ENCODE results near the gene MMADHC. TPM values are rescaled to one million over a fixed set of nuclear protein-coding genes. Genes with fewer than 3 reads are reported as not detected.

MMADHC gene
- total and polyA plus RNA-seq, 2 donors (not counting 1 experiment from before 2014, with no cell fraction given): 26.8 to 55.9 TPM

DNA sequence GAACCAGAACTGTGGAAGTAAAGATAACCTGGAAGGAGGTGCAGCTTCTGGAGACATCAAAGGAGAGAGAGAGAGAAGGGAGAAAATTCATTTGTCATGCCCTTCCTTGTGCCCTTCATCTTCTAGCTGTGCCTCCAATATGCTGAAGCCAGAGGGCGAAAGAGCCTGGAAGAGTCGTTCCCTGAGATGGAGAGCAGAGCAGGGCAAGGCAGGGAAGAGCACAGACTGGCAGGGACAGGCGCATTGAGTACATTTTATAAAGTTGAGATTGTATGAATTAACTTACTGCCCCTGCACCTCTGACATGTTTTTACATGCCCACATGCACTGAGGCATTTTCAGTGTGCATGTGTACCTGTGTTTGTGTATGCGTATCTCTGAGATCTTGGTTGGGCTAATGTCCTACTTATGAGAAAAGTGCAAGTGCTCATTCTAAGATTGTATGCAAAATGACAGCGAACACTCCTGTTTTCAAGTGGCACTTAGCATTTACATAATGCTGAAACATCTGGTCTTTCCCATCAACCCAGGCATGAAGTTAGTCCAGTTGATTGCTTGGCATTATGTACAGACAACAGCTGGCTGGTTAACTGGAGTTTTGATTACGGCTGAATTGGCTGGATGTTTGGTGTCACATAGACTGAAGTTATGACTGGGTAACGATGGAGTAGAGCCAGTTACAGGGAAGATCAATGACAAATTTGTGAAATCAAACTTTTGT is 23.7 kb upstream of the MMADHC start:
- Histone ChIP-seq H3K9ac (ENCODE audit: low read length) (no peak overlapping the region), H3K9me3 (ENCODE audit: control extremely low read depth in 1 of 3, control insufficient read depth in 2 of 3, insufficient read depth in 1 of 3, low read length in 2 of 3) (no peaks in the 10 kb centered on the region), H2AFZ (ENCODE audit: insufficient read depth, low read depth, low read length, poor library complexity, severe bottlenecking) (no peak overlapping the region), H3K4me1 (ENCODE audit: control insufficient read depth in 2 of 2, insufficient read depth in 2 of 2, low read length in 2 of 2) (no peaks in the 10 kb centered on the region), H3K36me3 (replicated peaks in 1 of 2; ENCODE audit: control extremely low read depth in 1 of 2, control insufficient read depth in 1 of 2, extremely low read depth in 1 of 2, insufficient read depth in 2 of 2, low read length in 1 of 2) (no peaks in the 10 kb centered on the region), H4K20me1 (ENCODE audit: control insufficient read depth, insufficient read depth, low read length, poor library complexity, severe bottlenecking) (no peaks in the 10 kb centered on the region), H3K4me2 (replicated peaks; ENCODE audit: low read depth, low read length, poor library complexity, severe bottlenecking) (no peak overlapping the region), H3K4me3 (ENCODE audit: control extremely low read depth in 1 of 5, extremely low read depth in 1 of 5, insufficient read depth in 1 of 5, low read depth in 2 of 5, low read length in 4 of 5) (no peak overlapping the region), H3K79me2 (ENCODE audit: control insufficient read depth, insufficient read depth, low read length) (no peaks in the 10 kb centered on the region), H3K27me3 (replicated peaks in 1 of 4; ENCODE audit: control extremely low read depth in 1 of 4, control insufficient read depth in 3 of 4, insufficient read depth in 4 of 4, low read length in 3 of 4) (peaks cover 0 to 5% (median 0%) of the 10 kb centered on the region in 4 experiments), H3K27ac (ENCODE audit: low read length in 2 of 2) (no peak overlapping the region)
- no peak overlapping the region for H3K4me3 Mint-ChIP-seq
- DNase-seq: no peak
- WGBS (ENCODE audit: insufficient coverage): 81% methylated on average over 6 of the region's 7 CpGs
- peaks cover 35% of the 10 kb centered on the region for H3K27me3 Mint-ChIP-seq
- peaks cover 2% of the 10 kb centered on the region for H3K9me3 Mint-ChIP-seq (ENCODE audit: insufficient read depth)
- no peaks in the 10 kb centered on the region for H3K4me1 Mint-ChIP-seq
- no peak overlapping the region for H3K27ac Mint-ChIP-seq
- POLR2A ChIA-PET: no interaction called here
- CTCF ChIA-PET: interaction anchor here (0.9 kb wide), 1 partner anchor 1439 kb away, joined by 3 read pairs; no protein-coding TSS in a partner anchor
- TF ChIP-seq, protein P1, sequence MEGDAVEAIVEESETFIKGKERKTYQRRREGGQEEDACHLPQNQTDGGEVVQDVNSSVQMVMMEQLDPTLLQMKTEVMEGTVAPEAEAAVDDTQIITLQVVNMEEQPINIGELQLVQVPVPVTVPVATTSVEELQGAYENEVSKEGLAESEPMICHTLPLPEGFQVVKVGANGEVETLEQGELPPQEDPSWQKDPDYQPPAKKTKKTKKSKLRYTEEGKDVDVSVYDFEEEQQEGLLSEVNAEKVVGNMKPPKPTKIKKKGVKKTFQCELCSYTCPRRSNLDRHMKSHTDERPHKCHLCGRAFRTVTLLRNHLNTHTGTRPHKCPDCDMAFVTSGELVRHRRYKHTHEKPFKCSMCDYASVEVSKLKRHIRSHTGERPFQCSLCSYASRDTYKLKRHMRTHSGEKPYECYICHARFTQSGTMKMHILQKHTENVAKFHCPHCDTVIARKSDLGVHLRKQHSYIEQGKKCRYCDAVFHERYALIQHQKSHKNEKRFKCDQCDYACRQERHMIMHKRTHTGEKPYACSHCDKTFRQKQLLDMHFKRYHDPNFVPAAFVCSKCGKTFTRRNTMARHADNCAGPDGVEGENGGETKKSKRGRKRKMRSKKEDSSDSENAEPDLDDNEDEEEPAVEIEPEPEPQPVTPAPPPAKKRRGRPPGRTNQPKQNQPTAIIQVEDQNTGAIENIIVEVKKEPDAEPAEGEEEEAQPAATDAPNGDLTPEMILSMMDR (IDR thresholded peaks at IDR 0.05): no peak
- no peak for TF ChIP-seq EZH2 (IDR thresholded peaks at IDR 0.05; ENCODE audit: borderline replicate concordance, insufficient read depth, low read depth, low read length, poor library complexity, severe bottlenecking)
- intact Hi-C loops (cut with micrococcal nuclease): no loop called here
- no peak for ATAC-seq (ENCODE audit: low read depth)

DNA sequence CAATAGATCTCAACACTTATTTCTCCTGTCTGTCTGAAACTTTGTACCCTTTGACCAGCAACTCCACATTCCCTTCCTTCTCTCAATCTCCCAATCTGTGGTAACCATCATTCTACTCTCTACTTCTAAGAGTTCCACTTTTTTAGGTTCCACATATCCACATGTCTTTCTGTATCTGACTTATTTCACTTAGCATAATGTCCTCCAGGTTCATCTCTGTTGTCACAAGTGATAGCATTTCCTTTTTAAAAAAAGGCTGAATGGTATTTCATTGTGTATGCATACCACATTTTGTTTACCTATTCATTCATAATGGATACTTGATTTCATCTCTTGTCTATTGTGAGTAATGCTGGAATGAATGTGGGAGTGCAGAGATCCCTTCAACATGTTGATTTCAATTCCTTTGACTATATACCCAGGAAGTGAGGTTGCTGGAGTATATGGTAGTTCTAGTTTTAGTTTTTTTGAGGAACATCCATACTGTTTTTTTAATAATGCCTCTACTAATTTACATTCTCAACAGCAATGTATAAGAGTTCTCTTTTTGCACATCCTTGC is 18.8 kb upstream of the MMADHC start:
- POLR2A ChIA-PET: no interaction called here
- no peak overlapping the region for H3K27ac Mint-ChIP-seq
- Histone ChIP-seq H3K9me3 (ENCODE audit: control extremely low read depth in 1 of 3, control insufficient read depth in 2 of 3, insufficient read depth in 1 of 3, low read length in 2 of 3) (no peaks in the 10 kb centered on the region), H3K27ac (ENCODE audit: low read length in 2 of 2) (no peak overlapping the region), H3K79me2 (ENCODE audit: control insufficient read depth, insufficient read depth, low read length) (no peaks in the 10 kb centered on the region), H3K4me2 (replicated peaks; ENCODE audit: low read depth, low read length, poor library complexity, severe bottlenecking) (no peak overlapping the region), H3K27me3 (replicated peaks in 1 of 4; ENCODE audit: control extremely low read depth in 1 of 4, control insufficient read depth in 3 of 4, insufficient read depth in 4 of 4, low read length in 3 of 4) (peaks cover 0 to 5% (median 0%) of the 10 kb centered on the region in 4 experiments), H3K36me3 (replicated peaks in 1 of 2; ENCODE audit: control extremely low read depth in 1 of 2, control insufficient read depth in 1 of 2, extremely low read depth in 1 of 2, insufficient read depth in 2 of 2, low read length in 1 of 2) (no peaks in the 10 kb centered on the region), H3K4me1 (ENCODE audit: control insufficient read depth in 2 of 2, insufficient read depth in 2 of 2, low read length in 2 of 2) (no peaks in the 10 kb centered on the region), H3K4me3 (ENCODE audit: control extremely low read depth in 1 of 5, extremely low read depth in 1 of 5, insufficient read depth in 1 of 5, low read depth in 2 of 5, low read length in 4 of 5) (no peak overlapping the region), H2AFZ (ENCODE audit: insufficient read depth, low read depth, low read length, poor library complexity, severe bottlenecking) (no peak overlapping the region), H4K20me1 (ENCODE audit: control insufficient read depth, insufficient read depth, low read length, poor library complexity, severe bottlenecking) (no peaks in the 10 kb centered on the region), H3K9ac (ENCODE audit: low read length) (no peak overlapping the region)
- H3K9me3 Mint-ChIP-seq (ENCODE audit: insufficient read depth): peaks cover 5% of the 10 kb centered on the region
- H3K4me1 Mint-ChIP-seq: no peaks in the 10 kb centered on the region
- H3K27me3 Mint-ChIP-seq: peaks cover 36% of the 10 kb centered on the region
- CTCF ChIA-PET: no interaction called here
- intact Hi-C loops (cut with micrococcal nuclease): no loop called here
- TF ChIP-seq, protein P1 (IDR thresholded peaks at IDR 0.05): no peak
- TF ChIP-seq EZH2 (IDR thresholded peaks at IDR 0.05; ENCODE audit: borderline replicate concordance, insufficient read depth, low read depth, low read length, poor library complexity, severe bottlenecking): no peak
- ATAC-seq (ENCODE audit: low read depth) (no peak), DNase-seq (no peak)
- H3K4me3 Mint-ChIP-seq: no peak overlapping the region

Measured in B cell (primary cell).